Measurements from ENCODE around the gene FGF1. TPM values are rescaled to one million over a fixed set of nuclear protein-coding genes. Genes with fewer than 3 reads are reported as not detected.

The FGF1 gene
- polyA plus RNA-seq, 1 of the 3 experiments (the other 2 are of a cell fraction): 5.3 TPM

- TF ChIP-seq NRF1 (IDR thresholded peaks at IDR 0.05; ENCODE audit: low read depth, low read length): no peak
- TF ChIP-seq RFX5 (IDR thresholded peaks at IDR 0.05; ENCODE audit: low read length): no peak
- no peak for TF ChIP-seq RCOR1 (IDR thresholded peaks at IDR 0.05; ENCODE audit: low read length)
- TF ChIP-seq MXI1 (IDR thresholded peaks at IDR 0.05; ENCODE audit: low read depth, low read length): no peak
- peak; percentile 54 for TF ChIP-seq CTCF (IDR thresholded peaks at IDR 0.05)
- TF ChIP-seq, protein P1, sequence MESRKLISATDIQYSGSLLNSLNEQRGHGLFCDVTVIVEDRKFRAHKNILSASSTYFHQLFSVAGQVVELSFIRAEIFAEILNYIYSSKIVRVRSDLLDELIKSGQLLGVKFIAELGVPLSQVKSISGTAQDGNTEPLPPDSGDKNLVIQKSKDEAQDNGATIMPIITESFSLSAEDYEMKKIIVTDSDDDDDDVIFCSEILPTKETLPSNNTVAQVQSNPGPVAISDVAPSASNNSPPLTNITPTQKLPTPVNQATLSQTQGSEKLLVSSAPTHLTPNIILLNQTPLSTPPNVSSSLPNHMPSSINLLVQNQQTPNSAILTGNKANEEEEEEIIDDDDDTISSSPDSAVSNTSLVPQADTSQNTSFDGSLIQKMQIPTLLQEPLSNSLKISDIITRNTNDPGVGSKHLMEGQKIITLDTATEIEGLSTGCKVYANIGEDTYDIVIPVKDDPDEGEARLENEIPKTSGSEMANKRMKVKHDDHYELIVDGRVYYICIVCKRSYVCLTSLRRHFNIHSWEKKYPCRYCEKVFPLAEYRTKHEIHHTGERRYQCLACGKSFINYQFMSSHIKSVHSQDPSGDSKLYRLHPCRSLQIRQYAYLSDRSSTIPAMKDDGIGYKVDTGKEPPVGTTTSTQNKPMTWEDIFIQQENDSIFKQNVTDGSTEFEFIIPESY (IDR thresholded peaks at IDR 0.05; ENCODE audit: borderline replicate concordance, low read depth): no peak
- TF ChIP-seq ELF1 (IDR thresholded peaks at IDR 0.05): no peak
- no peak for TF ChIP-seq POLR2AphosphoS5 (IDR thresholded peaks at IDR 0.05; ENCODE audit: low read depth, low read length)
- TF ChIP-seq GATA2 (CRISPR knock-in tag; IDR thresholded peaks at IDR 0.05): no peak
- peak; percentile 67 for TF ChIP-seq JUND (IDR thresholded peaks at IDR 0.05)
- TF ChIP-seq EZH2phosphoT487 (IDR thresholded peaks at IDR 0.05; ENCODE audit: borderline replicate concordance, low read depth): no peak
Measured at GRCh38 chr5:142597546-142598337, 88.1 kb downstream of the FGF1 start (continued).

GRCh38 chr5:142597025-142597424 lies 88.9 kb downstream of the FGF1 start:
- H3K9me2 ChIP-seq: no peaks in the 10 kb centered on the region
- H3K27me3 ChIP-seq (ENCODE audit: insufficient read depth): no peaks in the 10 kb centered on the region
- no peak overlapping the region for H3K4me3 ChIP-seq (ENCODE audit: low read depth in 2 of 2, low read length in 1 of 2)
- H3K27ac ChIP-seq (ENCODE audit: low read depth in 2 of 2, low read length in 1 of 2): peak overlapping the region in 1 of 2 experiments; percentile 82; a peak in 2 of 4 replicates
- 93% methylated on average over 3 of the region's 3 CpGs for WGBS (ENCODE audit: low lambda C conversion rate)
- no peak overlapping the region for H2AFZ ChIP-seq (ENCODE audit: low read depth)
- peaks cover 21% of the 10 kb centered on the region for H3F3A ChIP-seq (replicated peaks; ENCODE audit: insufficient read depth)
- H4K20me1 ChIP-seq (ENCODE audit: insufficient read depth): no peaks in the 10 kb centered on the region
- no peak overlapping the region for H3K9ac ChIP-seq
- H3K79me2 ChIP-seq (ENCODE audit: insufficient read depth): no peaks in the 10 kb centered on the region
- H3K4me1 ChIP-seq (ENCODE audit: control insufficient read depth in 1 of 2, insufficient read depth in 2 of 2, low read depth in 1 of 2, low read length in 1 of 2): peaks cover 6 to 17% of the 10 kb centered on the region in 2 experiments; a peak in 2 of 4 replicates
- H3K4me2 ChIP-seq: 0 out of 2 replicates have a peak overlapping the region, but pooled peaks have one; percentile 64
- CTCF ChIA-PET: interaction anchor here (1.4 to 8.8 kb wide), 8 partner anchors 10 to 120 kb away, joined by 5 to 55 read pairs (median 10); no protein-coding TSS in a partner anchor
- TF ChIP-seq IRF3 (IDR thresholded peaks at IDR 0.05; ENCODE audit: low read depth, low read length) (no peak), MXI1 (IDR thresholded peaks at IDR 0.05; ENCODE audit: low read depth, low read length) (no peak), NRF1 (IDR thresholded peaks at IDR 0.05; ENCODE audit: low read depth, low read length) (no peak)
- TF ChIP-seq, protein P2, sequence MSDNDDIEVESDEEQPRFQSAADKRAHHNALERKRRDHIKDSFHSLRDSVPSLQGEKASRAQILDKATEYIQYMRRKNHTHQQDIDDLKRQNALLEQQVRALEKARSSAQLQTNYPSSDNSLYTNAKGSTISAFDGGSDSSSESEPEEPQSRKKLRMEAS (IDR thresholded peaks at IDR 0.05; ENCODE audit: low read depth): no peak
- no peak for DNase-seq
- no peaks in the 10 kb centered on the region for H3K36me3 ChIP-seq (replicated peaks in 1 of 2; ENCODE audit: control insufficient read depth in 1 of 2, insufficient read depth in 2 of 2, low read length in 1 of 2)
- POLR2A ChIA-PET: no interaction called here
- no peaks in the 10 kb centered on the region for H3K9me3 ChIP-seq
